Activated CD4-positive, alpha-beta T cell treated with anti-CD3 and anti-CD28 coated beads, Interleukin-2, Interleukin-4, amounts not matched to agents 100 ng/mL and 50 ng/mL, durations not matched to agents 16 hours and 8 hours (primary cell): ENCODE results near the gene SORBS1.
A peak's percentile ranks its signal among the peaks of the same experiment; 100 is the strongest.

Experiments
- DNase-seq: peaks from one replicate; pipeline ENCODE4 v3.0.0-alpha.2; 2020; ENCODE audit warnings: low spot score

SORBS1 gene

GRCh38 chr10:95435548-95436279 lies 125.5 kb downstream of the SORBS1 start:
- DNase-seq, result no peak

DNA sequence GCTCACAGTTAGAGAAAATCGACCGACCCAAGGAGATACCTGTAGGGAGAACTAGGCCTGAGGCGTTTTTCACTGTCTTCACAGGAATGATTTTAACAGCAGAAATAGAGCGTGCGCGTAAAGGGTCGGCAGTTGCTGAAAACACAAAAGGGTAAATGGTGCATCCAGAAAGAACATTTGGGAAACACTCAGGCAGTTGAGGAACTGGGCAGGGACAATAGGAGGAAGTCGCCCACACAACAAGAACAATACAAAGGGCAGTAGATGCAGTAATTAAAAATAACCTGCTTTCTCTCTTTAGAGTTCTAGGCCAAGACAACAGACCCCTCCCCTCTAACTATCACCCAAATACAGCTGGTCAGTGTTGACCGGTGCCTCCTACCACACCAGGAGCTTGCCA lies 126.6 kb downstream of the SORBS1 start:
- no peak for DNase-seq

- DNase-seq, result no peak
These were observed 129.2 kb downstream of the SORBS1 start for GRCh38 chr10:95431900-95432342.

GRCh38 chr10:95430231-95430951 lies 130.8 kb downstream of the SORBS1 start:
- peak; percentile 55 for DNase-seq

DNA sequence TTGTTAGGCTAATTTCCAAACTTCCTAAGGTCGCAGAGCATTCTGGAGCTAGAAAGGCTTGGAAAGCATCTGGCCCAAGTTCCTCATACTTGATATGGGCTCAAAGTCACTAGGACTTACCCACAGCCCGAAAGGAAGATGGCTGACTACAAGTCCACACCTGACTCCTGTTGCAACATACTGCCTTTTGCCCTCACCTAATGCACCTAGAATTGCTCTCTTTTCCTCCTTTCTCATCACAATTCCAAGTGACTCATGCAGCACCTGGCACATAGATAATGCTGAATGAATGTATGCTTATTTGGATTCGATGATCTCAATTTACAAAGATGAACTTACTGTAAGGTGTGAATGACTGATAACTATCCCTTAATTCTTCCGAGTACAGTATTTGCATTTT lies 131.5 kb downstream of the SORBS1 start:
- no peak for DNase-seq

GRCh38 chr10:95428701-95429100 lies 132.5 kb downstream of the SORBS1 start:
- no peak for DNase-seq

DNA sequence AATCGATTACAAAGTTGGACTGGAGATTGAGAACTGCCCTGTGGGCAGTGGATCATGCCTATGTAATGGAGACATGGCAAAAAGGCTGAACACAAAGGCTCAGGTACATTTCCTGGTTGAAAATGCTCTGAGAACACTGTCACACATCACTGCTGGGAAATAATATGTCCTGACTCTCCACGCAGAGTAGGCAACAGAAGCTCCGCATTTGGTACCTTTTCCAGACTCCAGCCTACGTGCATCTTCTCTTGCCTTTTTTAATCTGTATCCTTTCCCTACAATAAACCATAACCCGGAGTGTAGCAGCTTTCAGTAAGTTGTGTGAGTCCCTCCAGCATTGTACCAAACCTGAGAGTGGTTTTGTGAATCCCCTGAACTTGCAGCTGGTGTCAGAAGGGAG lies 134.7 kb downstream of the SORBS1 start:
- DNase-seq, result no peak

- DNase-seq, result no peak
These were observed 135.3 kb downstream of the SORBS1 start for GRCh38 chr10:95425592-95426465.

DNA sequence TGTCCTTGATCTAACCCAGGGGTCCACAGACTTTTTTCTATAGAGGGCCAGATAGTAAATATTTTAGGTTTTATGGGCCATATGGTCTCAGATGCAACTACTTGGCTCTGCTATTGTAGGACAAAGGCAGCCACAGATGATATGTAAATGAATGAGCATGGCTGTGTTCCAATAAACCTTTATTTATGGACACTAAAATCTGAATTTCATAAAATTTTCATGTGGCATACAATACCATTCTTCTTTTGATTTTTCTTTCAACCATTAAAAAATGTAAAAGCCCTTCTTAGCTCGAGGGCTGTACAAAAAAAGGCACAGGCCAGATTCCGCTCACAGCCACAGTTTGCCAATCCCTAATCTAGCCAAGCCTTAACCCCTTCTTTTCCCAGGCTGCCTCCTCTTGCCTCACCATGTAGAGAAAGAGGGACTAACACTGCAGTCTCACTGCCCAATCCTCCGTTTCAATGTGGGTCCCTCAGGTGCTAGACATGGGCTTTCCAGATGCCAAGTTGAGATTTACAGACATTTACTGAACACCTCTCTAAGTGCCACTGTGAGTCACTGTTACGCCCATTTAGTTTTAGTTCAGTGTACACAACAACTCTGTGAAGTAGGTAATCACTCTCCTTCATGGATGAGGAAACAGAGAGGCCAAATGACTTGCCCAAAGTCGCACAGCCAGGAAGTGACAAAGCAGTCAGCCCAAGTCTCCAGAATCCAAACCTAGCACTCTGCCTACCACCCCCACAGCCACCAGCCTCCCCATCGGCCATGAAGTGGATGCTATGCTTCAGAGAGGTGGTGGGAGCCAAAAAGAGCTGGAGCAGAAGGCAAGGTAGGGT lies 137.8 kb downstream of the SORBS1 start:
- no peak for DNase-seq

DNA sequence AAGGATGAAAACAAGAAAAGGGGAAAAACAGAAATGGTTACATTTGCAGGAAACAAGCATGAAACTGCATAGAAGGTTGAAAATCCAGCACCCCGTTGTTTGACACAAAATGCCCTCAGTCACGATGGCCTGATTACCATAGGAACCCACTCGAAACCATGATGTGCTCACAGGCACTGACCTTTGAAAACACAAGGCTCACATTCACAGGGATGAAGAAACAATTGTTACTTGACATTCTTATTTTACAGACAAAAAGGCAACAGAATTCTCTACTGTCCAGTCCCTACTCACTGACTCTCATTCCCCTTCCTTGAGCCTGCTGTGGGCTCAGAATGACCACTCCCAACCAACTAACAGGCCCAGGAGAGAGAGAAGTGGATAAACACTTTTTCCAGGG lies 138.9 kb downstream of the SORBS1 start:
- no peak for DNase-seq

- DNase-seq, result no peak
These were observed 139.4 kb downstream of the SORBS1 start for GRCh38 chr10:95421782-95422181.

- no peak for DNase-seq
These were observed 141.8 kb downstream of the SORBS1 start for GRCh38 chr10:95419399-95419798.

DNA sequence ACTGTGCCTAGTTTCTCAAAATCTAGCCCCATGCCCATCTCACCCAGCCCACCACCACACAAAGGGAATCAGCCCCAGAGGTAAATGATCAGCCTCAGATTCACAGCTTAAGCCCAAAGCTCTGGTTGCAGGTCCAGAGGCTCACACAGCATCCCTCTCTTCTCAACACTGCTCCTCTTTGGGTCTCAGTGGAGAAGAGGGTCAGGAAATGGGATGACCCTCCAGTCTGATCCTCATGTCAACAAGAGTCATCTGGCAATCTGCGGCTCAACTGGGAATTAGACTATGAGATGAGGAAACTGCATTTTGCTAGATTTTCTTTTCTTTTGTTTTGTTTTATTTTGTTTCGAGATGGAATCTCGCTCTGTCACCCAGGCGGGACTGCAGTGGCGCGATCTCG lies 144.2 kb downstream of the SORBS1 start:
- no peak for DNase-seq

- no peak for DNase-seq
These were observed 144.9 kb downstream of the SORBS1 start for GRCh38 chr10:95416270-95416669.

DNA sequence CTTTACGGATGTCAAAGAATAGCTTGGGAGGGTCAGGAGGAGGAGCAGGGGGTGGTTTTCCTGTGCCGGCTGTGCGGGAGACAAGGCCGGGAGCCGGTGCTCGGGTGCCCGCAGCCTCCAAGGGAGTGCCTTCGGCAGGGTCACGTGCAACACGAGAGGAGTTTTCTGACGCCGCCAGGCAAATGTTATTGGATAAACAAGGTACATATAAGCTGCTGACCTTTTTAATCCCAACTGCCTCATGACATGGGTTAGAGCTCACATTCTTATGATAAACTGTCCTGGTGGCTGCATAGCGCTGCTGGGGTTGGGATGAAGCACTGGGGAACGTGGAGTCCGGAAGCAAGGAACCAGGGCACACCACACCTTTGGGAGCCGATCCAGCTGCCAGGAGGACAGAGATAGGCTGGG lies 145.5 kb downstream of the SORBS1 start:
- no peak for DNase-seq

GRCh38 chr10:95414844-95415485 lies 146.2 kb downstream of the SORBS1 start:
- DNase-seq, result no peak

- DNase-seq, result no peak
These were observed 146.9 kb downstream of the SORBS1 start for GRCh38 chr10:95414016-95414830.

GRCh38 chr10:95413588-95413987 lies 147.6 kb downstream of the SORBS1 start:
- DNase-seq, result no peak

DNA sequence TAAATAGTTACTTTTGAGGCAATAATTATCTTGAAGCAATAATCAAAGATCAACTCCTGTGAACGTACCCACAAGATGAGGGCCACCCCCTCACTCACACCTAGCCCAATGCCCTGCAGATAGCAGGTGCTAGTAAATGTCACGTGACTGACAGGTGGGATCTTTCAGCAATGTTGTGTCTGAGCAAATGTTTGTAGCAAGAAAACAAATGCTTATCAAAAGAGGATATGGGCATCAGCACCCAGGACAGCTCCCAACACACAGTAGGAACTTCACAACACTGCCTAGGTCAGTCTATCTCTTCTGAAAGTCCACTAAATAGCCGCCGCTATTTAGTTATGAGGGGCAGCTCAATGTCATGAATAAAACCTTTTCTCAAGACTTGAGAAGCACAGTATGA lies 149.5 kb downstream of the SORBS1 start:
- DNase-seq, result no peak
